ENCODE data around the gene ZNF511. TPM values are rescaled to one million over a fixed set of nuclear protein-coding genes. Genes with fewer than 3 reads are reported as not detected.

ZNF511 gene
- total and polyA plus RNA-seq, 7 donors: 43.2 to 64.2 (median 48.9) TPM

DNA sequence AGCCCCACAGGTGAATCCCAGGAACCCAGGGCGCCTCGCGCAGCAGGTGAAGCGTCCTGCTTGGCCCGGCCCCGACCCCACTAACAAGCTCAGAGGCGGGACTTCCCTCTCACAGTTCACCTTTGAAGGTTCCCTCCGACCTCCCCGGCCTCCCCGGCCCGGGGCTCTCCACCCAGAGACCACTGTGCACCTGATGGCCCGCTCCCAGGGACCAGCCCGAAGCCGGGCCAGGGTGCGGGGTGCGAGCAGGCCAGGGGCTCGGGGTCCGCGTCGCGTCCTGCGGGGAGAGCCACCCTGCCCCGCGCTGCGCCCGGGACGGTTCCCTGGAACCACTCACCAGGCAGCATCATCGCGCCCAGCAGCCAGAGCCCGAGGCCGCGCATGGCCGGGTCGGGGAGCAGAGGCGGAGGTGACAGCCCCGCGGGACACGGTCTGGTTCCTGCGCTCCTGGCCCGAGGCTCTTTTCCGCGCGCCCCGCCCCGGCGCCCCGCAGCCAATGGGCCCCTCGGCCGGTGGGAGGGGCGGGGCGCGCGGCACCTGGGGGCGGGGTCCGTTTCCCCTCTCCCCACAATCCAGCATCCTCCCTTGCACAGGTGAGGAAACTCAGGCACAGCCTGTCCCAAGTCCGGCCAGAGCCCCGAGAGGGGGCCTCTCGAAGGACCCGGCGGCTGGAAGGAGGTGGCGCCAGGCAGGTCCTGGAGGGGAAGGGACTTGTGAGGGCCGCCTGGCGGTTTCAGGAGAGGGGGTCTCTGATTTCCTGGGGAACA, 32.1 kb upstream of the ZNF511 start, which contains the start of gene ADAM8:
Gene ADAM8 (minus strand): TSS at position 434 of the 767 bp plus-strand sequence. CDS start 51 bp downstream, at position 383.
- intact Hi-C loops (cut with DNase I): no loop called here
- Histone ChIP-seq H3K4me1 (no peaks in the 10 kb centered on the region), H3K36me3 (ENCODE audit: insufficient read depth in 1 of 2, low read depth in 1 of 2) (peaks cover 4 to 32% of the 10 kb centered on the region in 2 donors), H3K9me3 (no peaks in the 10 kb centered on the region), H3K4me3 (peak within 1 kb of the TSS; percentile 15), H3K27me3 (ENCODE audit: insufficient read depth in 3 of 3, low read length in 2 of 3) (peaks cover 0 to 29% (median 7%) of the 10 kb centered on the region in 3 donors), H3K27ac (no peak within 1 kb of the TSS)
- WGBS, 3 donors: 4 to 6% (median 5%) methylated on average over 45 to 63 of the region's 63 CpGs
- TF ChIP-seq, protein P1, sequence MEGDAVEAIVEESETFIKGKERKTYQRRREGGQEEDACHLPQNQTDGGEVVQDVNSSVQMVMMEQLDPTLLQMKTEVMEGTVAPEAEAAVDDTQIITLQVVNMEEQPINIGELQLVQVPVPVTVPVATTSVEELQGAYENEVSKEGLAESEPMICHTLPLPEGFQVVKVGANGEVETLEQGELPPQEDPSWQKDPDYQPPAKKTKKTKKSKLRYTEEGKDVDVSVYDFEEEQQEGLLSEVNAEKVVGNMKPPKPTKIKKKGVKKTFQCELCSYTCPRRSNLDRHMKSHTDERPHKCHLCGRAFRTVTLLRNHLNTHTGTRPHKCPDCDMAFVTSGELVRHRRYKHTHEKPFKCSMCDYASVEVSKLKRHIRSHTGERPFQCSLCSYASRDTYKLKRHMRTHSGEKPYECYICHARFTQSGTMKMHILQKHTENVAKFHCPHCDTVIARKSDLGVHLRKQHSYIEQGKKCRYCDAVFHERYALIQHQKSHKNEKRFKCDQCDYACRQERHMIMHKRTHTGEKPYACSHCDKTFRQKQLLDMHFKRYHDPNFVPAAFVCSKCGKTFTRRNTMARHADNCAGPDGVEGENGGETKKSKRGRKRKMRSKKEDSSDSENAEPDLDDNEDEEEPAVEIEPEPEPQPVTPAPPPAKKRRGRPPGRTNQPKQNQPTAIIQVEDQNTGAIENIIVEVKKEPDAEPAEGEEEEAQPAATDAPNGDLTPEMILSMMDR (IDR thresholded peaks at IDR 0.05): no peak
- ATAC-seq: peak; percentile 22 to 38 (median 28)
- DNase-seq: peak in 1 of 2 donors; percentile 62

DNA sequence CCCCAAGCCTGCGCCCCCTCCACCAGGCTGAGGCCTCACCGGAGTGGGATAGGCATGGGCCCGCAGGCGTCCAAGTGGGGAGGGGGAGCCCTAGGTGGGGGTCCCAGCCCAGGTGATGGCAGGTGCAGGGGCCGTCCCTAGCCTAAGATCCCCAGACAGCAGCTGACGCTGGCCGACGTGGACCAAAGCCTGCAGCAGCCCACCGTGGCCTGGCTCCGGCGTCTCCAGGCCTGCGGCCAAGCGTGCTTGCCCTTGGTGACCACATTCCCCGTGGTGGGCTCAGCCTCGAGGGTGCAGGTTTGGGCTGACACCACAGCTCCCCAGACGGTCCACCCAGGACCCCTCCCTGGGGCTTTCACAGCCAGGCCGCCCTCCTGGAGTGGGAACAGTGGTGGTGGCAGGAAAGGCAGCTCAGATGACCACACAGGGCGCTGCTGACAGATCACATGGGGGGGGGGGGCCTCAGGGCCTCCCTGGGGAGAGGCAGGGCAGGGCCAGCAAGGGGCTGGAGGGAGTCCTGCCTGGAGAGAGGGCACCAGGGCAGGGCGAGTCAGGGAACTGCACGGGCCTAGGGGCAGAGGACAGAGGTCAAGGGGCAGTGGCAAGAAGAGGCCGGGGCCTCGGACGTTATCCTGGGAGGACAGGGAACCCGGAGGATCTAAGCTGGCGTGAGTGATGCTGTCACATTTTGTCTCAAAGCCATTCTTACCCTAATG, 31.3 kb upstream of the ZNF511 start:
- Histone ChIP-seq H3K27me3 (ENCODE audit: insufficient read depth in 3 of 3, low read length in 2 of 3) (peaks cover 0 to 29% (median 7%) of the 10 kb centered on the region in 3 donors), H3K27ac (no peak overlapping the region), H3K36me3 (ENCODE audit: insufficient read depth in 1 of 2, low read depth in 1 of 2) (peaks cover 4 to 41% of the 10 kb centered on the region in 2 donors), H3K4me1 (no peaks in the 10 kb centered on the region), H3K9me3 (no peaks in the 10 kb centered on the region), H3K4me3 (no peak overlapping the region)
- ATAC-seq: peak in 2 of 4 donors; percentile 21 to 35
- TF ChIP-seq, protein P1 (IDR thresholded peaks at IDR 0.05): no peak
- DNase-seq: no peak
- 52 to 61% (median 55%) methylated on average over 25 of the region's 25 CpGs for WGBS, 3 donors
- intact Hi-C loops (cut with DNase I): no loop called here

DNA sequence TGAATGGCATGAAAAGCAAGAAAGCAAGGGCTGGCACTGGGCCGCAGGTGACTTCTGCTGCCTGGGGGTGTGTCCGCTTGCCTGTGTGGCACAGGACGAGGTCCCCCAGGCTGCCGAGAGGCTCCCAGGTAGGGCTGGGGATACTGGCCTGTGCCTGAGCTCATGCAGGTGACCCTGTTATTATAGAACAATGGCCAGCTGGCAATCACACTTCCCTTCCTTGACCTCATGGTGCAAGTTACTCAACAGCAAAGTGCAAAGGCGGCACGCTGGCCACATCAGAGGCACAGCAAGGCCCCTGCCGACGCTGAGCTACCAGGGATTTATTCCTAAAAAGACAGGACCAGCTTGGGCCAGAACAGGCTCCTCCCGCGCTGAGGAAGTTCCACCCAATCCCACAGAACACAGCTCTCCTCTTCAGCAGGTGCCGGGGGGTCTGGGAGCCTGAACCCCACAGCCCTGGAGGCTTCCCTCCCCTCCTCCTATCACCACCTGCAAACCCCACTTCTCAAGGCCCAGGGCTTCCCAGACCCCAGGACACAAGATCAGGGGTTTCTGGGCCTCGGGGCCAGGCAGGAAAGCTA, 30.6 kb upstream of the ZNF511 start:
- peak in 1 of 4 donors; percentile 5 for ATAC-seq
- Histone ChIP-seq H3K4me3 (no peak overlapping the region), H3K27me3 (ENCODE audit: insufficient read depth in 3 of 3, low read length in 2 of 3) (peaks cover 0 to 29% (median 7%) of the 10 kb centered on the region in 3 donors), H3K9me3 (no peaks in the 10 kb centered on the region), H3K4me1 (no peaks in the 10 kb centered on the region), H3K36me3 (ENCODE audit: insufficient read depth in 1 of 2, low read depth in 1 of 2) (peaks cover 4 to 47% of the 10 kb centered on the region in 2 donors), H3K27ac (no peak overlapping the region)
- peak in 1 of 2 donors; percentile 54 for DNase-seq
- 75 to 85% (median 84%) methylated on average over 12 of the region's 12 CpGs for WGBS, 3 donors
- TF ChIP-seq, protein P1 (IDR thresholded peaks at IDR 0.05): no peak
- intact Hi-C loops (cut with DNase I): no loop called here

DNA sequence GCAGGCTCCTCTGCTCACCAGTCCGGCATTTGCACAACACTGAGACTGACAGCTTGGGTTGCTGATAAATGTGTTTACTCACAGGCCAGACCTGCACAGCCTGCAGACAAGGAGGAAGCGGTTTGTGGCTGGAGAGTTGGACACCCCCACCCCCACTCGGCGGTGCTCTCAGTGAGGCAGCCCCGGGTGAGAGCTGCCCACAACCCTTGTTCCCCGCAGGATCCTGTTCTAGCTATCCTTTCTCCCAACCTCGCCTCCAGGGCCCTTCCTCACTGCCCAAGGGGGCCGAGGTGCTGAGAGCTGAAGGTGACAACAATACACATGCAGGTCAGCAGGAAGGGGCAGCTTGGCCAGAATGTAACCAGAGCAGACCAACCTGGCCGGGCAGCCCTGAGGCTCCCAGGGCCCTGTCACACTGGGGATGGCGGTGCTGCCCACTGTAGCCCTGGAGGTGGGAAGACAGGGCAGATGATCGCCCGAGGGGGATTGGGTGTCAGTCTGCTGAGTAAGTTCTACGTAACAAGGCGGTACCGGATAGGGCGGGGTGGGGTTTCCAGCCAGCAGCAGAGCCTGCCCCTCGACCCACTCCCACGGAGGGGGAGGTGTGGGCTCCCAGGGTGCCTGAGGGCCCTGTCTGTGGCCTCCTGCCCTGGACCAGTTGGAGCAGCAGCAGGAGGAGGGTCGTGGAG, 30.0 kb upstream of the ZNF511 start:
- peak in 1 of 2 donors; percentile 74 for DNase-seq
- Histone ChIP-seq H3K4me1 (no peaks in the 10 kb centered on the region), H3K4me3 (no peak overlapping the region), H3K27ac (no peak overlapping the region), H3K9me3 (no peaks in the 10 kb centered on the region), H3K27me3 (ENCODE audit: insufficient read depth in 3 of 3, low read length in 2 of 3) (peaks cover 0 to 29% (median 7%) of the 10 kb centered on the region in 3 donors), H3K36me3 (ENCODE audit: insufficient read depth in 1 of 2, low read depth in 1 of 2) (peaks cover 4 to 53% of the 10 kb centered on the region in 2 donors)
- intact Hi-C loops (cut with DNase I): no loop called here
- 76 to 81% (median 80%) methylated on average over 19 of the region's 19 CpGs for WGBS, 3 donors
- peak in 3 of 4 donors; percentile 13 to 18 (median 13) for ATAC-seq
- TF ChIP-seq, protein P1 (IDR thresholded peaks at IDR 0.05): no peak
